HG03108 (cell line): ENCODE data around the gene WBP1L.
"Not testable (repeated sequence)": the region's sequence is repeated elsewhere in the genome, so short reads cannot be mapped to it uniquely, and the experiment has no call there.

ENCODE experiments used
- ATAC-seq: cut with Tn5 transposase; IDR thresholded peaks from one replicate; pipeline ENCODE4 v1.9.1; 2021; ENCODE audit warnings: moderate library complexity; ENCODE audit not compliant: unreplicated experiment

Gene WBP1L

GRCh38 chr10:102743588-102744373 lies at the start of gene WBP1L:
TSS of gene WBP1L (plus strand) at chr10:102743948. CDS start at chr10:102744054, 106 bp downstream.
- peak; percentile 97 for ATAC-seq

- ATAC-seq, result not testable (repeated sequence)
Measured at GRCh38 chr10:102695401-102695800, 48.3 kb upstream of the WBP1L start.

DNA sequence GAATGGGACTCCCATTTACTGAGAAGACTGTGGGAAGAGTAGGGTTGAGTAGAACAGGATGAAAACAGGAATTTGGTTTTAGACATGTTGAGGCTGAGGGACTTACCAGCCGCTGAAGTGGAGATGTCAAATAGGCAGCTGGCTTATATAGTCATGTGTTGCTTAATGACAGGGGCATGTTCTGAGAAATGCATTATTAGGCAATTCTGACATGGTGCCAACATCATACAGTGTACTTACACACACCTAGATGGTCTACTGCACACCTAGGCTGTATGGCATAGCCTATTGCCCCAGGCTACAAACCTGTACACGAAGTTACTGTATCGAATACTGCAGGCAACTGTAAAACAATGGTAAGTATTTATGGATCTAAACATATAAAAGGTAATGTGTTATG lies 47.0 kb upstream of the WBP1L start:
- no peak for ATAC-seq

DNA sequence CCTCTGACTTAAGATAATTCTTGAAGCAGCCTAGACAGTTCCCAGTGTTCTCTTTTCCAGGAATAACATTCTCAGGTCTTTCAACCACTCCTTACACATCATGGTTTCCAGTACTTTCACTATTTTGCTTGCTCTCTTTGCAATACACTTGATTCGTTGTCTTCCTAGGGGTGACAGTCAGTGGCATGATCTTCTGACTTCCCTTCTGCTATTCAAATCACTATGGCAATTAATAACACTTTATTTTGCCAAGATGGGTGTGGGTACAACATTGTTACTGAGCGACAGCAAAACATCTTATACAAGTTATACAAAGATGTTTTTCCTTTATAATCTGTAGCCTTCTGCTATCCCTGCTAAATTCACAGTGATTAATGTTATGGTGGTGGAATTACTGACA lies 44.9 kb upstream of the WBP1L start:
- no peak for ATAC-seq

- ATAC-seq, result no peak
Measured at GRCh38 chr10:102701272-102701671, 42.5 kb upstream of the WBP1L start.

- no peak for ATAC-seq
Measured at GRCh38 chr10:102701796-102702195, 42.0 kb upstream of the WBP1L start.

DNA sequence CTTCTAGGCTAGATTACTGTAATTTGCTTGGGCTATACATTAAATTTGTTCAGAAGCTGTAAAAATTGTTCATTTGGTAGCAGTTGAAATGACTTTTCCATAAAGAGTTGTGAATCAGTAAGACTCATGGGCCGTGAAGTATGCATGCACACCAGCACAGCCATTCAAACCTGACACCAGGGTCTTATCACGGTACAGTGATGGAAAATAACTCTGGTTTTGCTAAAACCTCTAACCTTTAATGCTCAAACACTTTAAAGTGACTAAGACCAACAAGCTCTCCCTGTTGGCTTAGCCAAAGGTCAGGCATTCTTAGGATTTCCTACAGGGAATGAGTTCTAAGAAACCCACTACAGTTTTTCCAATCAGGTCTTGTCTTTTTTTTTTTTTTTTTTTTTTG lies 41.0 kb upstream of the WBP1L start:
- ATAC-seq, result no peak

DNA sequence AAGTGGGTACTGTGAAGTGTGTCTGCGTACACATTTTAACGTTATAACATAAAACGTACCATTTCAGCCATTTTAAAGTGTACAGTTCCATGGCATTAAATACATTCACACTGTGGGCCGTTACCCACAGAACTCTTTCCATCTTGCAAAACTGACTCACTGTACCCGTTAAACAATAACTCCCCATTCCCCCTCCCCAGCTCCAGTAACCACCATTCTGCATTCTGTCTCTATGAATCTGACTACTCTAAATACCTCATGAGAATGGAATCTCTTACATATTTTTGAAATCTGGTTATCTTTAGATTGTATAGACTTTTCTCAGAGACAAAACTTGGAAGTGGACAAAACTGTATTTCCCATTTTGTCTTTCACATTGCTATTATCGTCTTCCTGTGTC lies 38.8 kb upstream of the WBP1L start:
- no peak for ATAC-seq

DNA sequence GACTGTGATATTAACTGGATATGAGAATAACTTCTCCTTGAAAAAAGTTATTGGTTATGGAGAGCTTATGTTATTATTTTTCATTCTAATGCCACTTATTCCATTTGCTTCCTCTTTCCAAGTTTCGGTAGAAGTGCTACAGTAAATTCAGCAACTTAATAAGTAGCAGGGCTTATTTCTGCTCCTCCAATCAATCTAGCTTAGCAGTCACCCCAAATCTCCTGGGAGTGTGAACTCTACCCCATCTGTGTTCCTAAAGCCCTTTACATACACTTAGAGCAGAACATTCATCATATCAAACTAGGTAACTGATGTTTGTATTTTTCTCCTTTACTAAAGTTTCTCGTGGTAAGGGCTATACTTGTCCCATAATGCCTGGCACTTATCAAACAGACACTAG lies 38.2 kb upstream of the WBP1L start:
- no peak for ATAC-seq

DNA sequence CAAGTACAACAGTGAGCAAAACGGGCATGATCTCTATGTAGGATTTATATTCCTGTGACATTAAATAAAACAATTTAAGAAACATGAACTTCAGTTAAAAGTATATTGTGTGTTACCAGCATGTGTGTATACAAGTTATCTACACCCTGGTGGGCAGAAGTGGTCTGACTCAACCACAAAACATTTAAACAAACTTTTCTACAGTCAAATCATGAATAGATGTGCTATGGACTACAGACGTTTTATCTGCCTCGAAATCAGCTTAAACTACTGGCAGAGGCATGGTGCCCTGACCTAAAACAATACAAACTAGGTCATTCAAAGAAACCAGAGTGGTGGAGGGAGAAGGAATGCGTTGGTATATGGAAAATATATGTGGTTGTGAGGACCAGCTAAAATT lies 33.1 kb upstream of the WBP1L start:
- no peak for ATAC-seq

DNA sequence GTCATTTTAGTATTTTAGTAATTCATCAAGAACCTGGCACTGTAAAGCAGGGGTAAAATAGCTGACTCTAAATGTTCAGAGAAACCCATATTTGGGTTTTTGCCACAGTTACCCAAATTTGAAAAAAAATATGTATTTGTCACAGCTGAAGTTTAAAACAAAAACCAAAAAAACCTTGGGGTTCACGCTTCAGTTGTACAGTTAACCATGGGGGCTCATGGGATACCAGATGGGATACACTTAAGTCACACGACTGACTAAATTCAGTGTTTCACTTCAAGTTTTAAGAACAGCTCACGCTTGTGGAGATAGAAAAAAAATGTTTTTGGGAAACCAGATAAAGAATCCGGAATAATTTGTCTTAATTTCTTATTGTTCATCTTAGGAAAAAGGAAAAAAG lies 31.7 kb upstream of the WBP1L start:
- no peak for ATAC-seq

DNA sequence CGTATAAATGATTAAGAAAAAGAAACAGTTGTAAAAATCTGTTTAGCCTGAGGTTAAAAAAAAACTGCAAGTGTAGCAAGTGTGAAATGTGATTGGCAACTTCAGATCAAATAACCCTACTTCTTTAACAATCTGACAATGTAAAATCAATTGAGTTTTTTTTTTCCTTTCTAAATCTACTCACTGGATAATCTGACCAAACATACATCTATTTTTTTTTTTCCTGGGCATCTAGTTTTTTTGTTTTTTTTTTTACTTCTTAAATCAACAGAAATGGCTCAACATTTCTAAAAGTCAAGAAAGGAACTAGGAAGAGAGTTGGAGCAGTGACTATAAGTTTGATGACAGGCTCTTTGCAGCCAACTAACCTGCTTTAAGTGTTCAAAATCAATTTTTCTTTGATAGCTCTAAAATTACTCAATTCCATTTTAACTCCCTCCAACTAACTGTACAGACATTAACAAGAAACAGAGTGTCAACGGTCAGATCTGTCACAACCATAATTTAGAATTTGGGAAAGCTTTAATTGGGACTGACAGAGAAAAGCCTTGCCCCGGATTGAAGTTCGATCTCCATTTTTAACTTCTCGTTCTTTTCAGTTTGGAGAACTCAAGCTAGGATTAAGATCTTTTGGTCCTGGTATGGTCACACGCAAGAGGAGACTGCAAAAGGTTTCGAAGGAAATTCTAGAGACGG lies 30.8 kb upstream of the WBP1L start:
- ATAC-seq, result no peak

GRCh38 chr10:102713539-102713813 lies 30.3 kb upstream of the WBP1L start:
- ATAC-seq, result peak; percentile 28

DNA sequence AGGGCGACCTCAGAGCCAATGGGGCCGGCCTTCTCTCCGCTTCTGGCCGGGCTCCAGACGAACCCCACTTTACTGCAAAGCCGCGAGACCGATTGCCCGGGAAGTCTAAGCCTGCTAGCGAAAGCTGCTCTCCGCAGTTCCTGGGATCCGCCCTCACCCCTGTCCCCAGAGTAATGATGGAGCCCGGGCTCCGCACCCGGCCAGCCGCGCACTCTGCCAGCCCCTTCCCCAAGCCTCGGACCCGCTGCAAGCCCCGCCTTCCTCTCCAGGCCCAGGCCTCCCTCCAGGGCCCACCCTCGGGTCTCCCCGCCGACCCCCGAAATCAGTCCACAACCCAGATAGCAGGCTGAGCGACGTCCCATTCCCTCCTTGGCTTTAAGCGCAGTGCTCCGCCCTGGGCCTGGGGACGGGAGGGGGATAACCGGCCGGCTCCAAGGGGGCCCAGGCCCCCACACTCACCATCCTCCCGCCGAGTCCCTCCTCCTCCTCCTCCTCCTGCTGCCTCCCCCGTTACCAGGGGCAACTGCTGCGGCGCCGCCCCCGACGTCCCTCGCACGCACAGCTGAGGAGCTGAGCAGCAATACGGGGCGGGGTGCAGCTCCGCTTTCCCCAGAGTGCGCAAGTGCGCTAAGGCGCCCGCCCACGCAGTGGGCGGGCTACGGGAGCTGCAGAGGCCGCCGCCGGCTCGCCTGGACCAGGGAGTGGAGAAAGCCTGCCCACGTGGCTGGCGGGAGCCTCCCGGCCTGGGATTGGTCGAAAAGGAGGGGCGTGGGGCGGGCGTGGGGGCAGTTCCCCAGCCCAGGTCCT lies 29.7 kb upstream of the WBP1L start, which contains the start of gene ARL3:
Gene ARL3 (minus strand): TSS at position 584 of the 807 bp plus-strand sequence. CDS start 122 bp downstream, at position 462.
- ATAC-seq, result peak; percentile 80

- ATAC-seq, result peak; percentile 9
Measured at GRCh38 chr10:102714621-102715455, 28.9 kb upstream of the WBP1L start, which contains the start of gene SFXN2. TSS of gene SFXN2 (plus strand) at chr10:102714636. CDS start at chr10:102726637, 12,001 bp downstream.

- no peak for ATAC-seq
Measured at GRCh38 chr10:102715880-102716279, 27.9 kb upstream of the WBP1L start.

- not testable (repeated sequence) for ATAC-seq
Measured at GRCh38 chr10:102716900-102717565, 26.7 kb upstream of the WBP1L start.

- no peak for ATAC-seq
Measured at GRCh38 chr10:102718220-102718619, 25.5 kb upstream of the WBP1L start.

DNA sequence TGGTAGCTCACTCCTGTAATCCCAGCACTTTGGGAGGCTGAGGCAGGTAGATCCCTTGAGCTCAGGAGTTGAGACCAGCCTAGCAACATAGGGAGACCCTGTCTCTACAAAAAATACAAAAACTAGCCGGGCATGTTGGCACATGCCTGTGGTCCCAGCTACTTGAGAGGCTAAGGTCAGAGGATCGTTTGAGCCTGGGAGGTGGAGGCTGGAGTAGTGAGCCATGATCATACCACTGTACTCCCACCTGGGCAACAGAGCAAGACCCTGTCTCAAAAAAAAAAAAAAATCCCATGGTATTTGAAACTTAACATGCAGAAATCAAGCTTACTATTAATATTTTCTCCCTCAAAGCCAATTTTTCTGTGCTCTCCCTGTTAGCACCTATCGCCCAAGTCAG lies 23.4 kb upstream of the WBP1L start:
- ATAC-seq, result no peak

- no peak for ATAC-seq
Measured at GRCh38 chr10:102720775-102721301, 22.9 kb upstream of the WBP1L start.
